ENCODE measurements around the gene ZNF804A.

Gene ZNF804A

DNA sequence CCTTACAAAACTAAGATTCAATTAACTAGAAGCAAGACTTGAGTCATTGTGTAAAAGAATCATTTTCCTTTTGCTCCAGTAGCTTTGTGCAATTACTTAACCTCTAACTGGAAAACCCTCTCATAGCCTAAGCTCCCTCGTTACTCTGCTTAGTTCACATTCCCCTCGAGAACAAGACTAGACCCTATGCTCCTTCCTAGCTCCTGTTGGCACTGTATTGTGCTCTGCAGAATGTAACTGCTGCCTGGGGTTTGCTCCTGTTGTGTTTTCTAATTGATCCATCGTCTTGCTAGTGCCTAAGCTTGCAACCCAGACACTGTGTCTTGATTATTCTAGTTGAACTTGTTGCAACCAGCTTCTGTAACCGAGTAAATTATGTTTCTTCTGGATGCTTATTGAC is 347.0 kb downstream of the ZNF804A start:
- DNase-seq (ENCODE audit: low read depth): no peak

DNA sequence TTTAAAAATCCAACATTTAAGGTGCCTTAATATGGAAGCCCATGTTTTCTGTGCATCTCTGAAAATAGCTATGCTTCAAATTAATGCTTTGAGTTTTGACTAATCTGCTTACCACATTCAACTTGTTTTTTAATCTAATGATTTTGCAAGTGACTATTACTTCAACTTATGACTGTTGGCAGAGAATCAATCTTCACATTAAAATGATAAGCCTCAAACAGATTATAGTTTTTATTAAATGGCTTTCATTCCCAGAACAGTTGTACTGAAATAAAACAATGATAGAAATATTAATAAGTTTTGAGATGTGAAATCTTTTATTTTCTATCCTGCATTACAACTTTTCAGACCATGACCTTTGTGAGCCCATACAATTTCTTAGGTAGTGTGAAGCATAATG is 347.5 kb downstream of the ZNF804A start:
- no peak for DNase-seq (ENCODE audit: low read depth)

DNA sequence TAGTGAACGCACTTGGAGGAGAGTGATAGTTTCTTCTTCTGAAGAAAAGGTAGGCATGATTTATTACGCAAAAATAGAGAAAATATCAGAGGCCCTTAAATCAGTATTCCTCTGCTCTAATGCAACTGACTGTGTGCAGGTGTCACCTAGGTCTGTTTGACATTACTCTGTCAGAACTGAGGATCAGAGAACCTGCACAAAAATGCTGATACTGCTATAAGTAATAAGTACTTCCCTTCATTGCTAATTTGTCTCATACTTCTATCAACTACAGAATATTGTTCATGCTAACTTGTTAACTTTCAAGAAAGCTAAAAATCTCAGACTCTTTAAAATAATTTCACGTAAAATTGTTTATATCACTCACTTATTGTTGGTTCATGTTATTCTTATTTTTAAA is 358.5 kb downstream of the ZNF804A start:
- DNase-seq (ENCODE audit: low read depth): no peak

DNA sequence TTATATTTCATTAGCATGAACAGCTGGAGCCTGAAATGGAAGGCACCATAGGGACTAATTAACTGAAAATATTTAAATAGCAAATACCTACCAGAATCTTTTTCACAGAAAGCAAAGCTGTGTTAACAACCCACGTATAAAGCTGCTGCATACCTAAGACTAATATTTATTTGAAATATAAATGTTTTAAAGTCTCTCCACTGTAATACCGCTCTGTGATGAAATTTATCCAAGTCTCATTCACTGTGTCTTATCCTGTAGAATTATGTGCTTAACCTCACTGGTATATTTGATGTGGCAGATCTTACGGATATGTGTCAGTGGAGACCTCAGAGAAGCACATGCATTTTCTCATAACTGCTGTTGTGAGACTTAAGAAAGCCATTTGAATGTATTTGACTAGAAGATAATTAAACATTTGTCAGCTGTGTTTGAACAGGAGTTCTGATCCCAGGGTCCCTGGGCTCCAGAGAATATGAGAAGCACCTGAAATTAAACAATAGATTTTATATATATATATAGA is 373.3 kb downstream of the ZNF804A start:
- no peak for DNase-seq (ENCODE audit: low read depth)

Data from fibroblast of gingiva (primary cell).